GM12874 (cell line): ENCODE results near the gene NRM.

ENCODE experiments used
- CTCF ChIP-seq: IDR thresholded peaks from 2 replicates; pipeline ENCODE4 v1.5.1; 2011; ENCODE audit warnings: low read depth, mild to moderate bottlenecking, control low read depth, low read length, moderate library complexity; ENCODE audit not compliant: insufficient read depth

Gene NRM

DNA sequence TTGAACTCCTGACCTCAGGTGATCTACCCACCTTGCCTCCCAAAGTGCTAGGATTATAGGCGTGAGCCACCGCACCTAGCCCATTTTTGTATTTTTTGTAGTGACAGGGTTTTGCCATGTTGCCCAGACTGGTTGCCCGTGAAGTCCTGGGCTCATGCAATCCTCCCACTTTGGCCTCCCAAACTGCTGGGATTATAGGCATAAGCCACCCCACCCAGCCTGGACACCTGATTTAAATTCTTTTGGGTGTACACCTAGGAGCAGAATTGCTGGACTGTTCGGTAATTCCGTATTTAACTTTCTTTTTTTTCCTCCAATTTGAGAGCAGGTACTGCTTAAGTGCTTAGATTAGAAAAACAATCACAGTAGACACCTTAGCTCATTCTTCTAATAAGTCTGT is 5.6 kb upstream of the NRM start:
- TF ChIP-seq CTCF: no peak

- no peak for TF ChIP-seq CTCF
Measured at GRCh38 chr6:30691208-30691847, 544 bp upstream of the NRM start.

DNA sequence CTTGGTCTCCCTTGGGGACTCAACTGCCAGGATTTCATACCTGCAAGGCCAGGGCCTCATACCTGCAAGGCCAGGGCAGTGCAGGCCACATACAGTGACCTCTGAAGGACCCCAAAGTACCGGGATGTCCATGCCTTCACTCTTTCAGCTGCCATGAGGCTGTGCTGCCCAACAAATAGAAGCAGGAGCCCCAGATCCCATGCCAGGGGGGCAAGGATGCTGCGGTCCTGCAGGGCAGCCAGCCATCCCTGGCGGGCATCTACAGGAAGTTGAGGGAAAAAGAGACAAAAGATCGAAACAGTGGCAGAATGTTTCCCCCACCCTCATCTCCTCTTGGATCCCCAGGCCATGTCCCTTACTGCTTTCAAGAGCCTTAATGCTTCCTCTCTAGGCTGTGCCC is 799 bp downstream of the NRM start:
- no peak for TF ChIP-seq CTCF

- no peak for TF ChIP-seq CTCF
Measured at GRCh38 chr6:30689022-30689865, 1.5 kb downstream of the NRM start.

- TF ChIP-seq CTCF: no peak
Measured at GRCh38 chr6:30688569-30688968, 2.2 kb downstream of the NRM start.

- no peak for TF ChIP-seq CTCF
Measured at GRCh38 chr6:30687659-30688431, 2.9 kb downstream of the NRM start.
